ENCODE measurements around the gene BATF.

- TF ChIP-seq GATA2 (IDR thresholded peaks at IDR 0.05; ENCODE audit: low read depth, low read length): no peak
- no peak for TF ChIP-seq GATA3 (IDR thresholded peaks at IDR 0.05; ENCODE audit: low read depth, low read length)
These were observed 41.7 kb downstream of the BATF start for GRCh38 chr14:75563931-75564330.
